DMS114 treated with DMSO at 0.1 percent for 48 hours (cell line): ENCODE measurements around the gene HIVEP3.

Experiments
- DNase-seq: peaks from one replicate; lab custom pipeline; 2025; ENCODE audit not compliant: unreplicated experiment; lab: John Stamatoyannopoulos, UW

Gene HIVEP3

GRCh38 chr1:41538741-41539417, 379.8 kb downstream of the HIVEP3 start:
- no peak for DNase-seq

GRCh38 chr1:41537788-41538351, 380.9 kb downstream of the HIVEP3 start:
- DNase-seq: no peak

- no peak for DNase-seq
Measured at GRCh38 chr1:41537251-41537650, 381.5 kb downstream of the HIVEP3 start.

- DNase-seq: no peak
Measured at GRCh38 chr1:41536361-41536802, 382.3 kb downstream of the HIVEP3 start.

GRCh38 chr1:41535716-41536115, 383.0 kb downstream of the HIVEP3 start:
- DNase-seq: no peak

- DNase-seq: no peak
Measured at GRCh38 chr1:41535276-41535675, 383.4 kb downstream of the HIVEP3 start.

GRCh38 chr1:41534181-41535076, 384.3 kb downstream of the HIVEP3 start:
- DNase-seq: no peak

GRCh38 chr1:41533731-41534080, 385.0 kb downstream of the HIVEP3 start:
- no peak for DNase-seq

GRCh38 chr1:41533016-41533730, 385.5 kb downstream of the HIVEP3 start:
- no peak for DNase-seq

- no peak for DNase-seq
Measured at GRCh38 chr1:41532206-41532975, 386.3 kb downstream of the HIVEP3 start.

GRCh38 chr1:41530411-41530810, 388.3 kb downstream of the HIVEP3 start:
- no peak for DNase-seq

GRCh38 chr1:41529621-41530395, 388.9 kb downstream of the HIVEP3 start:
- DNase-seq: no peak

GRCh38 chr1:41528726-41529605, 389.8 kb downstream of the HIVEP3 start:
- DNase-seq: no peak

GRCh38 chr1:41528106-41528505, 390.6 kb downstream of the HIVEP3 start:
- DNase-seq: no peak

- no peak for DNase-seq
Measured at GRCh38 chr1:41526956-41527561, 391.7 kb downstream of the HIVEP3 start.

- no peak for DNase-seq
Measured at GRCh38 chr1:41525891-41526587, 392.7 kb downstream of the HIVEP3 start.

- DNase-seq: no peak
Measured at GRCh38 chr1:41524676-41525675, 393.7 kb downstream of the HIVEP3 start.
